ENCODE data around the gene ELF1. TPM values are rescaled to one million over a fixed set of nuclear protein-coding genes. Genes with fewer than 3 reads are reported as not detected.

ELF1 gene
- total RNA-seq, 4 donors from 2014 or later, result 66.9 to 96.2 (median 72.1) TPM

DNA sequence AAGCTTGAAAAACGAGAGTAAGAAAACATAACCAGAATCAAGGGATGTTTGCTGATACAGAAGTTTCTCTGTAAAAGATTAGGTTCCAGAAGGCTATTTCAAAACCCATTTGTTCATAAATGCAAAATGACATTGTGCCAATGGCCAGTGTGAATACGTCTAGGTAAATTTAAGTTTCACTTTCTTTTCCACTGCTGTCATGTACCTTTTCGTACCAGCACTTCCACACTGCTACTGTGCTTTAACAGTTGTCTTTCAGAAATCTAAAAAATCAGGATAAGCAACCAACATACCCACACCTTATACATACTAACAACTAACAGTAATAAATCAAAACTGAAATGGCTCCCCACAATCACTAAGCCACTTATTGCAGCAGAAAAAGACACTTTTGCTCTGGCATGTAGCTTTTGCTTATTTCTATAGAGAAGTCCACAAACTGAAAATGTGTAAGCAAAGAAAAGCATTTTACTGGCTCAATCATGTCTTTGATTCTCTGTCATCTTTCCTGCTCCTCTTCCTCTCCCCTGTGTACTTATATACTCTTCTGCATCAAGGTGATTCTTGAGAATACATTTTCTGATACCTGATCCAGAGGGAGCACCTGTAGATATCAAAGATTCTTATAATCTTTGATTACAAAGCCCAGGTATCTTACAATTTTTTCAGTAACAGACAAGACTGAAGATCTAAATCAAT, 34.3 kb downstream of the ELF1 start:
- peaks cover 34 to 56% (median 49%) of the 10 kb centered on the region in 4 donors for H3K4me1 ChIP-seq
- peak overlapping the region; percentile 14 to 35 (median 31) for H3K4me3 ChIP-seq
- H3K36me3 ChIP-seq, result no peaks in the 10 kb centered on the region
- 28% methylated on average over 3 of the region's 3 CpGs for WGBS
- TF ChIP-seq CTCF (IDR thresholded peaks at IDR 0.05) (no peak), EP300 (IDR thresholded peaks at IDR 0.05) (no peak), POLR2A (IDR thresholded peaks at IDR 0.05; ENCODE audit: low read depth) (no peak), POLR2AphosphoS5 (IDR thresholded peaks at IDR 0.05) (no peak)
- no peak for DNase-seq (ENCODE audit: extremely low spot score)
- peak overlapping the region; percentile 59 to 69 (median 66) for H3K27ac ChIP-seq (replicated peaks in 1 of 4)
- no peaks in the 10 kb centered on the region for H3K9me3 ChIP-seq
- intact Hi-C loops (cut with DNase I), result loop anchor here (10.0 kb wide), 1 partner anchor 70 kb away; no protein-coding TSS in a partner anchor
- no peaks in the 10 kb centered on the region for H3K27me3 ChIP-seq

- Histone ChIP-seq H3K27me3 (no peaks in the 10 kb centered on the region), H3K4me1 (peaks cover 34 to 57% (median 49%) of the 10 kb centered on the region in 4 donors), H3K27ac (replicated peaks in 1 of 4) (peak overlapping the region; percentile 59 to 69 (median 66)), H3K36me3 (no peaks in the 10 kb centered on the region), H3K9me3 (no peaks in the 10 kb centered on the region), H3K4me3 (peak overlapping the region in 3 of 4 donors; percentile 14 to 35 (median 31))
- WGBS, result 80% methylated on average over 4 of the region's 4 CpGs
- intact Hi-C loops (cut with DNase I), result loop anchor here (10.0 kb wide), 1 partner anchor 71 kb away; no protein-coding TSS in a partner anchor
- DNase-seq (ENCODE audit: extremely low spot score), result no peak
- no peak for TF ChIP-seq POLR2A (IDR thresholded peaks at IDR 0.05; ENCODE audit: low read depth)
- no peak for TF ChIP-seq POLR2AphosphoS5 (IDR thresholded peaks at IDR 0.05)
- no peak for TF ChIP-seq EP300 (IDR thresholded peaks at IDR 0.05)
- no peak for TF ChIP-seq CTCF (IDR thresholded peaks at IDR 0.05)
Measured at GRCh38 chr13:40983725-40984667, 35.1 kb downstream of the ELF1 start.

DNA sequence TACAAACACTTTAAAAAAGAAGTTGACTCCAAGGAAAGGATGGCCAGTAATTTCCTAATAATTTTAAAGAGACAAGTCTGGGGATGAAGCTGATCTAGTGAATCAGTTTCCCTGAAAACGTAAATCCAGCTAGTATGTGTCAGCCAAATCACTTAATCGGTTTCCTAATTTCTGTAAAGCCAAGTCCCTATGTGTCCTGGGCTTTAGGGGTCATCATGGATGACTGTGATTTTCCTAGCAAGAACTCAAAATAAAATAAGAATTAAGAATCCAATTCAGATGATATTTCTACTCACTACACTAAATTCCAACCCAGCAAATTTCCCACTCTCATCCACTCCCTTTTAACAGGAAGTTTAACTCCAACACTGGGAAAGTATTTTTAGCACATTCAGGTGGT, 35.9 kb downstream of the ELF1 start:
- Histone ChIP-seq H3K27me3 (no peaks in the 10 kb centered on the region), H3K36me3 (no peaks in the 10 kb centered on the region), H3K4me3 (peak overlapping the region in 1 of 4 donors; percentile 16), H3K4me1 (peaks cover 36 to 61% (median 49%) of the 10 kb centered on the region in 4 donors), H3K27ac (replicated peaks in 1 of 4) (peak overlapping the region; percentile 59 to 69 (median 66)), H3K9me3 (no peaks in the 10 kb centered on the region)
- no peak for TF ChIP-seq POLR2A (IDR thresholded peaks at IDR 0.05; ENCODE audit: low read depth)
- no peak for TF ChIP-seq CTCF (IDR thresholded peaks at IDR 0.05)
- no peak for TF ChIP-seq POLR2AphosphoS5 (IDR thresholded peaks at IDR 0.05)
- no peak for TF ChIP-seq EP300 (IDR thresholded peaks at IDR 0.05)
- DNase-seq (ENCODE audit: extremely low spot score), result no peak
- intact Hi-C loops (cut with DNase I), result loop anchor here (10.0 kb wide), 1 partner anchor 72 kb away; no protein-coding TSS in a partner anchor
- 53% methylated on average over 2 of the region's 2 CpGs for WGBS

- DNase-seq (ENCODE audit: extremely low spot score), result no peak
- H3K9me3 ChIP-seq, result no peaks in the 10 kb centered on the region
- intact Hi-C loops (cut with DNase I), result loop anchor here (10.0 kb wide), 1 partner anchor 72 kb away; no protein-coding TSS in a partner anchor
- H3K4me1 ChIP-seq, result peaks cover 41 to 60% (median 48%) of the 10 kb centered on the region in 4 donors
- H3K27me3 ChIP-seq, result no peaks in the 10 kb centered on the region
- peak overlapping the region; percentile 16 to 43 (median 30) for H3K4me3 ChIP-seq
- H3K36me3 ChIP-seq, result no peaks in the 10 kb centered on the region
- peak overlapping the region; percentile 59 to 69 (median 66) for H3K27ac ChIP-seq (replicated peaks in 1 of 4)
- 46% methylated on average over 3 of the region's 3 CpGs for WGBS
- TF ChIP-seq EP300 (IDR thresholded peaks at IDR 0.05), result no peak
- peak; percentile 39 to 83 for TF ChIP-seq POLR2AphosphoS5 (IDR thresholded peaks at IDR 0.05)
- no peak for TF ChIP-seq CTCF (IDR thresholded peaks at IDR 0.05)
- TF ChIP-seq POLR2A (IDR thresholded peaks at IDR 0.05; ENCODE audit: low read depth), result no peak
Measured at GRCh38 chr13:40982772-40983171, 36.3 kb downstream of the ELF1 start.

Measured in esophagus muscularis mucosa (tissue), 4 donors.